ENCODE results near the gene ARHGAP22. TPM values are rescaled to one million over a fixed set of nuclear protein-coding genes. Genes with fewer than 3 reads are reported as not detected.

ARHGAP22 gene
- total RNA-seq, 1 experiment from 2014 or later = 1.8 TPM

DNA sequence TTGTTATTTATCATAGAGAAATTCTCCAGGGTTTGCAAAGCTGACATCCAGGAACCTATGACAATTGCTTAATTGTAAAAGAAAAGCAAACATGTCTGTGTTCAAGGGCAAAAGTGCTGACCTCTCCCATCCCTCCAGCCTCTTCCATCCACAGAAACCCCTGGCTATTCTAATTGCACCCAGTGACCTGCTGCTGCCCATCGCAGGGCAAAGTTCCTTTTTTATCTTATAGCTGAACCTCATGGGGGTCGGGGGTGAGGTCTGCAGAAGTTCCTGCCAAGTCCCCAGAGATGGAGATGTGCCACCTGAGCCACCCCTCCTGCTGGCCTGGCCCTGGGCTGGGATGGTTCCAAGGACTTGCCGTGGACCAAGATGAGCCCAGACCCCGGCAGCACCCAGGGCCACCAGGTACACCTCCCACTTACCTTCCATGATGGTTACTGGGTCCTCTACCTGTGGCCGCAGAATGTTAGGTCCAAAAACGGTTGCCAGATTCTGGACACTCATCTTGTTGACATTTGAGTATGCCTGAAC is 151.9 kb downstream of the ARHGAP22 start:
- TF ChIP-seq, protein P1, sequence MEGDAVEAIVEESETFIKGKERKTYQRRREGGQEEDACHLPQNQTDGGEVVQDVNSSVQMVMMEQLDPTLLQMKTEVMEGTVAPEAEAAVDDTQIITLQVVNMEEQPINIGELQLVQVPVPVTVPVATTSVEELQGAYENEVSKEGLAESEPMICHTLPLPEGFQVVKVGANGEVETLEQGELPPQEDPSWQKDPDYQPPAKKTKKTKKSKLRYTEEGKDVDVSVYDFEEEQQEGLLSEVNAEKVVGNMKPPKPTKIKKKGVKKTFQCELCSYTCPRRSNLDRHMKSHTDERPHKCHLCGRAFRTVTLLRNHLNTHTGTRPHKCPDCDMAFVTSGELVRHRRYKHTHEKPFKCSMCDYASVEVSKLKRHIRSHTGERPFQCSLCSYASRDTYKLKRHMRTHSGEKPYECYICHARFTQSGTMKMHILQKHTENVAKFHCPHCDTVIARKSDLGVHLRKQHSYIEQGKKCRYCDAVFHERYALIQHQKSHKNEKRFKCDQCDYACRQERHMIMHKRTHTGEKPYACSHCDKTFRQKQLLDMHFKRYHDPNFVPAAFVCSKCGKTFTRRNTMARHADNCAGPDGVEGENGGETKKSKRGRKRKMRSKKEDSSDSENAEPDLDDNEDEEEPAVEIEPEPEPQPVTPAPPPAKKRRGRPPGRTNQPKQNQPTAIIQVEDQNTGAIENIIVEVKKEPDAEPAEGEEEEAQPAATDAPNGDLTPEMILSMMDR (IDR thresholded peaks at IDR 0.05) = no peak
- TF ChIP-seq TCF7L2 (IDR thresholded peaks at IDR 0.05; ENCODE audit: low read depth, low read length) (no peak), SIN3A (IDR thresholded peaks at IDR 0.05; ENCODE audit: borderline replicate concordance, insufficient read depth, low read depth, low read length) (no peak), REST (IDR thresholded peaks at IDR 0.05; ENCODE audit: insufficient read depth in 1 of 2, low read depth in 2 of 2, low read length in 1 of 2) (no peak), POLR2AphosphoS5 (IDR thresholded peaks at IDR 0.05; ENCODE audit: low read depth, low read length) (no peak)
- H3K4me3 ChIP-seq (ENCODE audit: low read depth in 2 of 2, low read length in 2 of 2) = no peak overlapping the region
- in situ Hi-C loops (cut with HindIII; ENCODE audit: low pct_unique_long_range_greater_than_20kb, low sequenced_read_pairs) (no loop called here), intact Hi-C loops (cut with micrococcal nuclease; ENCODE audit: unreplicated experiment) (no loop called here)
- ChIA-PET CTCF (no interaction called here), POLR2A (no interaction called here)
- DNase-seq (ENCODE audit: low read depth, low spot score) (no peak), ATAC-seq (no peak)
- no peak overlapping the region for H3K27ac ChIP-seq (ENCODE audit: low read length)
- H3K4me1 ChIP-seq (ENCODE audit: control insufficient read depth, insufficient read depth, low read length) = no peaks in the 10 kb centered on the region; the same call in 1 of the 2 replicates
- H3K36me3 ChIP-seq (ENCODE audit: control insufficient read depth, insufficient read depth, low read length) = no peaks in the 10 kb centered on the region
- no peaks in the 10 kb centered on the region for H3K9me3 ChIP-seq (ENCODE audit: control insufficient read depth, insufficient read depth, low read depth, low read length)
- H3K27me3 ChIP-seq (ENCODE audit: control insufficient read depth, insufficient read depth, low read length) = no peaks in the 10 kb centered on the region
- BruUV-seq (replicated peaks) = no TSS peak

DNA sequence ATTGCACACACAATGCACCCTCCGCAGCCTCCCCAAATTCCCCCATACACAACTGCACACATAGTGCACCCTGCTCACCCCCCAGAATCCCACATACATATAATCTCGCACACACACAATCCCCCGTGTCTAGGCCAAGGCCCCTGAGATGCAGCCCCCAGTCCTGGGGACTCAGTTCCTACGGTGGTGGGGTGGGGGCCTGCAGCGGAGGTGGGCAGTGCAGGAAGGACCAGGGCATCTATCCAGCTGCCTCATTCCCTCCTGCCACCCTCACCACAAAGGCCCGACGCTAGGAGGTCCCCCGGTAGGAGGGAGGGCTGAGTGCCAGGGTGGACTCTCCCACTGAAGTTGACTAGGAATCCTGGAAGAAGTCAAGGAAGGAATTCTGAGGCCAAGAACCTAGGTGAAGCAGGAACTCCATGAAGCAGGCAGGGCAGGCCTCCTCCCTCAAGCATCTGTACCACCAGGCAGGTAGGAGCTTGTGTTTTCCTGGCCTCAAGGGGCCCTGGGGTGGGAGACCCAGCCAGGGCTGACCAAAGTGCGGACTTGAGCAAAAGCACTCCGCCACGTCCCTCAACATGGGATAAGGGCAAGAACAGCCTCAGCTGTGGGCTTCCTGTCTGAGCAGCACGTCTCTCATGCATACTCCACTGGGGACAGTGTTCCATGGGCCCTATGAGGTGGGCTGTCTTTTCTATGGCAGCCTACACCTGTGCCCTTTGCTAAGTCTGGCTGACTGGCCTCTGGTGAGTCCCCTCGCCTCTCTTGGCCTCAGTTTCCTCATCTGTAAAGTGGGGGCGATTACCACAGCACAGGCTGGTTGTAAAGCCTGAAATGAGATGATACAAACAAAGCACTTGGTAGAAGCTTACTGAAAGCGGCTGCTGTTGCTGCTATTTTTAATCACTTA is 152.6 kb downstream of the ARHGAP22 start:
- Histone ChIP-seq H3K9me3 (ENCODE audit: control insufficient read depth, insufficient read depth, low read depth, low read length) (no peaks in the 10 kb centered on the region), H3K27ac (ENCODE audit: low read length) (no peak overlapping the region), H3K36me3 (ENCODE audit: control insufficient read depth, insufficient read depth, low read length) (no peaks in the 10 kb centered on the region), H3K4me3 (ENCODE audit: low read depth in 2 of 2, low read length in 2 of 2) (no peak overlapping the region), H3K27me3 (ENCODE audit: control insufficient read depth, insufficient read depth, low read length) (no peaks in the 10 kb centered on the region), H3K4me1 (ENCODE audit: control insufficient read depth, insufficient read depth, low read length) (no peaks in the 10 kb centered on the region; the same call in 1 of the 2 replicates)
- in situ Hi-C loops (cut with HindIII; ENCODE audit: low pct_unique_long_range_greater_than_20kb, low sequenced_read_pairs) (no loop called here), intact Hi-C loops (cut with micrococcal nuclease; ENCODE audit: unreplicated experiment) (no loop called here)
- DNase-seq (ENCODE audit: low read depth, low spot score) = no peak
- ATAC-seq = no peak
- TF ChIP-seq REST (IDR thresholded peaks at IDR 0.05; ENCODE audit: insufficient read depth in 1 of 2, low read depth in 2 of 2, low read length in 1 of 2) = no peak
- TF ChIP-seq TCF7L2 (IDR thresholded peaks at IDR 0.05; ENCODE audit: low read depth, low read length) = no peak
- TF ChIP-seq, protein P1 (IDR thresholded peaks at IDR 0.05) = no peak
- no peak for TF ChIP-seq SIN3A (IDR thresholded peaks at IDR 0.05; ENCODE audit: borderline replicate concordance, insufficient read depth, low read depth, low read length)
- no peak for TF ChIP-seq POLR2AphosphoS5 (IDR thresholded peaks at IDR 0.05; ENCODE audit: low read depth, low read length)
- ChIA-PET CTCF (no interaction called here), POLR2A (no interaction called here)
- no TSS peak for BruUV-seq (replicated peaks)
